HFFc6 (cell line): ENCODE results near the gene CD247. TPM values are rescaled to one million over a fixed set of nuclear protein-coding genes. Genes with fewer than 3 reads are reported as not detected.
A peak's percentile ranks its signal among the peaks of the same experiment; 100 is the strongest.

Source experiments
- DNase-seq: peaks from one replicate; pipeline ENCODE4 v3.0.0-alpha.2; 2018
- H3K27ac Mint-ChIP-seq: 2 replicates; pipeline ENCODE4 v1.8.0; 2020; ENCODE audit warnings: mild to moderate bottlenecking, mixed read lengths
- H3K27me3 Mint-ChIP-seq: 2 replicates; pipeline ENCODE4 v1.8.0; 2021; ENCODE audit warnings: mild to moderate bottlenecking, moderate library complexity, mixed read lengths; ENCODE audit not compliant: insufficient read depth
- H3K36me3 Mint-ChIP-seq: 2 replicates; pipeline ENCODE4 v1.8.0; 2021; ENCODE audit warnings: low read depth, mixed read lengths
- H3K4me1 Mint-ChIP-seq: 2 replicates; pipeline ENCODE4 v1.8.0; 2020; ENCODE audit warnings: low read depth, mixed read lengths
- H3K4me3 Mint-ChIP-seq: 2 replicates; pipeline ENCODE4 v1.8.0; 2020; ENCODE audit warnings: mild to moderate bottlenecking, moderate library complexity, mixed read lengths
- H3K9me3 Mint-ChIP-seq: 2 replicates; pipeline ENCODE4 v1.8.0; 2020; ENCODE audit warnings: mild to moderate bottlenecking, mixed read lengths
- total RNA-seq, 6 experiments: library from RNA; stranded (reverse); fragmentation: NEBNext Ultra II Directional; extraction: Animal tissue kit (Norgen Biotek cat#: 25700); gene quantifications; 2 replicates in 1 of 6; 3 replicates in 5 of 6; pipeline ENCODE4 v1.2.3, GENCODE V29; 2021
- TF ChIP-seq, protein P1 (sequence below): fragments of 200-600 bp; sonication (generic); IDR thresholded peaks from 2 replicates; pipeline ENCODE4 v1.5.0; 2021; ENCODE audit warnings: antibody characterized with exemption, mild to moderate bottlenecking

CD247 gene
- total RNA-seq, 6 experiments from 2014 or later: not detected

DNA sequence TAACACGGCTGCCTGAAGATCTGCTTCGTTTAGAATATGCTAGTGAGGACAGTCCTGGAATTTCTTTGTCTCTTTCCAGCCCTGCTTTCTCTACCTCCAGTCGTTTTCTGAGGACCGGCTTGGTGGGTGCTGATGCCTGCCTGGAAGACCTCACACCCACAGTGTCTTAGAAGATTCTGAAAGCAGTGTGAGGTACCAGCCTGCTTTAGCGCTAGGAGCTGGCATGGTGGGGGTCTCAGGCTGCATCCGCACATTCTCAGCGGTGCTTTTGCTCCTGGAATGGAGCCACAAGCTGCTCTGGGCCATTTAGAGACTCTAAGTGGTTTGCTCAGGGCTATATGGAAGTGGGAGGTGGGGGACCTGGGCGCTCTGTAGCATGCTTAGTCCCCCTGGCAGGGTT is 61.4 kb downstream of the CD247 start:
- TF ChIP-seq, protein P1, sequence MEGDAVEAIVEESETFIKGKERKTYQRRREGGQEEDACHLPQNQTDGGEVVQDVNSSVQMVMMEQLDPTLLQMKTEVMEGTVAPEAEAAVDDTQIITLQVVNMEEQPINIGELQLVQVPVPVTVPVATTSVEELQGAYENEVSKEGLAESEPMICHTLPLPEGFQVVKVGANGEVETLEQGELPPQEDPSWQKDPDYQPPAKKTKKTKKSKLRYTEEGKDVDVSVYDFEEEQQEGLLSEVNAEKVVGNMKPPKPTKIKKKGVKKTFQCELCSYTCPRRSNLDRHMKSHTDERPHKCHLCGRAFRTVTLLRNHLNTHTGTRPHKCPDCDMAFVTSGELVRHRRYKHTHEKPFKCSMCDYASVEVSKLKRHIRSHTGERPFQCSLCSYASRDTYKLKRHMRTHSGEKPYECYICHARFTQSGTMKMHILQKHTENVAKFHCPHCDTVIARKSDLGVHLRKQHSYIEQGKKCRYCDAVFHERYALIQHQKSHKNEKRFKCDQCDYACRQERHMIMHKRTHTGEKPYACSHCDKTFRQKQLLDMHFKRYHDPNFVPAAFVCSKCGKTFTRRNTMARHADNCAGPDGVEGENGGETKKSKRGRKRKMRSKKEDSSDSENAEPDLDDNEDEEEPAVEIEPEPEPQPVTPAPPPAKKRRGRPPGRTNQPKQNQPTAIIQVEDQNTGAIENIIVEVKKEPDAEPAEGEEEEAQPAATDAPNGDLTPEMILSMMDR: no peak
- Mint-ChIP-seq H3K27ac (no peak overlapping the region), H3K4me1 (peaks cover 5% of the 10 kb centered on the region; the same call in 1 of the 2 replicates)

DNA sequence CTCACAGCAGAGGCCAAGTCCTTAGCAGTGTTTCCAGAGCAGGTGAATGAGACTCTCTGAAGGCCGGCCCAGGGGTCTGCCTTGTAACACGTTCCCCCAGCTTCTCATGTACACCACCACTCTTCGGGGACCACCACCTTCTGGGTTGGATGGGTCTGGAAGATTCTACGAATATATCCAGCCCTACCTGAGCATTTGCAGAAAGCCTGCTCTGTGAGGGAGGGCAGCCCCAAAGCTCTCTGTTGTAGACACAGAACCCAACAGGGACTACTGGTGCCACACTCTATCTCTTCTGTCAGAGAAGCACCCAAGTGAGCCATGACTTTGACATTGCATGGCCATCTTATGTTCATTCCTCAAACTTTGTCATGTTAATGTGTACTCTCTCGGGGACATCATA is 61.8 kb downstream of the CD247 start:
- H3K4me3 Mint-ChIP-seq: peak overlapping the region; percentile 82; the same call in 1 of the 2 replicates
- peaks cover 28% of the 10 kb centered on the region for H3K27me3 Mint-ChIP-seq
- no peaks in the 10 kb centered on the region for H3K9me3 Mint-ChIP-seq
- no peak for DNase-seq
- no peak overlapping the region for H3K27ac Mint-ChIP-seq
- H3K36me3 Mint-ChIP-seq: no peaks in the 10 kb centered on the region
- TF ChIP-seq, protein P1: no peak
- H3K4me1 Mint-ChIP-seq: peaks cover 5% of the 10 kb centered on the region; the same call in 1 of the 2 replicates

More for the DNA sequence above, 61.4 kb downstream of the CD247 start:
- no peak for DNase-seq
- Mint-ChIP-seq H3K9me3 (no peaks in the 10 kb centered on the region), H3K27me3 (peaks cover 26% of the 10 kb centered on the region), H3K36me3 (no peaks in the 10 kb centered on the region), H3K4me3 (no peak overlapping the region)

DNA sequence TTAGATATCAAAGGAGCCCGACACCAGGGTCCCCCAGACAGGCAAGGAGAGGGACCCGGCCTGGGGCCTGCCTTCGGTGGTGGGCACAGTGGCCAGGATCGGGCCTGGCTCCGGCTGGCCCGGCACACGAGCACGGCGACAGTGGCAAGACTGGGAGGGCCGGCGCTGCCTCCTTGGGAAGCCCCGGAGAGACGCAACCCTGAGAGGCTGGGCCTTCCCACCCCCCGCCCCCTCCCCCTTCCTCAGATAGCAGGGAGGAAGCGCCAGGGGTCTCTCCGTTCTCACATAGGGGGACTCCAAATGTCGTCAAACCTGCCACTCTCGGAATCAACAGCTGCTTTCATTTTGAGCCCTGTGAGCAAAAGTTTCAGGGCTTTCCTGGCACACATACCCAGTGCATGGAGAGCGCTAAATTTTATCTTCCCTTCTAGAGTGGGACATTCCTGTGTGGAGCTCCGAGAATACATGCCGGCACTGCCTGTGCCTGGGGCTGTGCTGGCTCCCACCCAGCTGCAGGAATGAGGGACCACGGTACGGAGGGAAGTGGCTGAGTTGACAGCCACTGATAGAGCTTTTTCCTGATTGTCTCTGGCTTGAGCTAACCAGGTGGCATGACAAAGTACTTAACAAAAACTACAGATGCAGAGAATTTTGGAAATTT is 62.4 kb downstream of the CD247 start:
- DNase-seq: no peak
- Mint-ChIP-seq H3K27me3 (peaks cover 32% of the 10 kb centered on the region), H3K4me1 (peaks cover 5% of the 10 kb centered on the region; the same call in 1 of the 2 replicates), H3K9me3 (no peaks in the 10 kb centered on the region), H3K27ac (no peak overlapping the region), H3K36me3 (no peaks in the 10 kb centered on the region), H3K4me3 (peak overlapping the region; percentile 82)
- TF ChIP-seq, protein P1: no peak

DNA sequence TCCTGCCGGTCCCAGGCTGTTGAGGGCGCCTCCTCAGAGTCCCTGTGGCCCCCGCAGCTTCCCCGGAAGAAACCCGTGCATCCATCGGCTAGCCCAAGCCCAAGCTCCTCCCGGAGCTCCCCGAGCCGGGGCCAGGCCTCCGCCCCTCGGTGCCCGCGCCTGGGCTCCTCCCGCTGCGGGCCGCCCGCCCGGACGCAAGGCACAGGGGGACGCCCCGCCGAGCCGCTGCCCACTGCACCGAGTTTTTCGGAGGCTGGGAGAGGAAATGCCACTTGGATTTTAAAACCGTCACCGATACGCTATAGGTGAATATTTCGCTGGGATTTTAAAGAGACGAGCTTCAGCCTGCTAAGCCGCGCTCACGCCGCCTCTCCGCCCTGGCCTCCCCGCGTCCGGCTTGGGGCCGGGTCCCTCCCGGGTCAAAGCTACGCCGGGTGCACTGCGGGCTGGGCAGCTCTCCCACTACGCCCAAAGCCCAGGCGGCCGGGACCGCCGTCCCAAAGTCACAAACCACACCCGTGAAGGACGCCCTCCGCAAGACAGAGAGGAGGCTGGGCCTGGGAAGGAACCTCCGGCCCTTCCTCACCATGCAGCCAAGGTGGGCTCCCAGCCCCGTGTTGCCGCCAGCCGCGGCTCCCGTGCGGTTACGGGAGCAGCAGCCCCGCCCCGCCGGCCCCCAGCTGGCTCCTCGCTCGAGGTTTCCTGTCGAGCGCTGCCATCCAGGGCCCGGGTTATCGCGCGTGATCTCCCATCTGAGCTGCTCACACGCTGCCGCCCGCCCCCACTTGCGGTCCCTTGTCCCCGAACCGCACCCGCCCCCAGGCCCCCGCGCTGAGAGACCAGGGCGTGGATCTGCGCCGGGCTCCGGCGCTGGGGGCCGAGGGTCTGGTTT is 63.2 kb downstream of the CD247 start:
- Mint-ChIP-seq H3K27ac (no peak overlapping the region), H3K4me3 (peak overlapping the region; percentile 82), H3K27me3 (peaks cover 31% of the 10 kb centered on the region), H3K9me3 (no peaks in the 10 kb centered on the region), H3K4me1 (peaks cover 5% of the 10 kb centered on the region; the same call in 1 of the 2 replicates), H3K36me3 (no peaks in the 10 kb centered on the region)
- no peak for DNase-seq
- TF ChIP-seq, protein P1: no peak

DNA sequence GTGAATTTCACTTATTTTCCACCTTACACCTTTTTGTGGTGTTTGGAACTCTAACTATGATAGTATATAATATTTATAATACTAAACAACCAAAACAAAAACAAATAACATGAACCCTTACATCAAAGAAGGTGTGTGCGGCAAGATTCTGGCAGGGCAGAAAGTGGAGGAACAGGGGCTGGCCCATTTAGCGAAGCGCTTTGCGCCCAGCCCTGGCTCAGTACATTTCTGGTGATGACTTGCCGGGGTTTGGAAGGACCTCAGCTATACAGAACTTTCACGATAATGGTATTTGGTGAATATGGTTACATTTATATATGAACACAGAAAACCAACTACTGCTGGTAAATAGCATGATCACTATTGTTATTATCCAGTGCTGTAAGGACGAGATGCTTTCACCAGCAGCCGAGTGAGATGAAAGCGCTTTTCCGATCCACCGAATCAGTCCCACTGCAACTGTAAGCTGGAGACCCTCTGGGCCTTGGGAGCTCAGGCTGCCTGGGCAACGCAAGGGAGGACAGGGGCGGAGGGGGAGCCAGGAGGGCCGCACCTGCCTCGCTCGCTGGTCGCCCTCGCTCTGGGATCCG is 63.9 kb downstream of the CD247 start:
- Mint-ChIP-seq H3K27me3 (peaks cover 25% of the 10 kb centered on the region), H3K4me1 (peaks cover 5% of the 10 kb centered on the region; the same call in 1 of the 2 replicates), H3K27ac (no peak overlapping the region), H3K4me3 (peak overlapping the region; percentile 77), H3K9me3 (no peaks in the 10 kb centered on the region), H3K36me3 (no peaks in the 10 kb centered on the region)
- TF ChIP-seq, protein P1: no peak
- DNase-seq: no peak
